ENCODE measurements around the gene LMX1A.

The LMX1A gene

GRCh38 chr1:165254896-165255625 is 101.5 kb downstream of the LMX1A start:
- no peaks in the 10 kb centered on the region for H3K27me3 ChIP-seq (ENCODE audit: insufficient read depth, poor library complexity, severe bottlenecking)
- H3K4me3 ChIP-seq (replicated peaks; ENCODE audit: insufficient read depth, low read length) = no peak overlapping the region
- no peak overlapping the region for H3K27ac ChIP-seq (replicated peaks)
- no peak for DNase-seq (ENCODE audit: low read depth in 1 of 2, low spot score in 1 of 2)
- TF ChIP-seq SPI1 (IDR thresholded peaks at IDR 0.05; ENCODE audit: borderline replicate concordance, low read depth) = no peak
- no peak for TF ChIP-seq POLR2AphosphoS5 (IDR thresholded peaks at IDR 0.05; ENCODE audit: low read depth)
- no peak for TF ChIP-seq REST (IDR thresholded peaks at IDR 0.05; ENCODE audit: insufficient replicate concordance, low read depth)
- TF ChIP-seq, protein P1, sequence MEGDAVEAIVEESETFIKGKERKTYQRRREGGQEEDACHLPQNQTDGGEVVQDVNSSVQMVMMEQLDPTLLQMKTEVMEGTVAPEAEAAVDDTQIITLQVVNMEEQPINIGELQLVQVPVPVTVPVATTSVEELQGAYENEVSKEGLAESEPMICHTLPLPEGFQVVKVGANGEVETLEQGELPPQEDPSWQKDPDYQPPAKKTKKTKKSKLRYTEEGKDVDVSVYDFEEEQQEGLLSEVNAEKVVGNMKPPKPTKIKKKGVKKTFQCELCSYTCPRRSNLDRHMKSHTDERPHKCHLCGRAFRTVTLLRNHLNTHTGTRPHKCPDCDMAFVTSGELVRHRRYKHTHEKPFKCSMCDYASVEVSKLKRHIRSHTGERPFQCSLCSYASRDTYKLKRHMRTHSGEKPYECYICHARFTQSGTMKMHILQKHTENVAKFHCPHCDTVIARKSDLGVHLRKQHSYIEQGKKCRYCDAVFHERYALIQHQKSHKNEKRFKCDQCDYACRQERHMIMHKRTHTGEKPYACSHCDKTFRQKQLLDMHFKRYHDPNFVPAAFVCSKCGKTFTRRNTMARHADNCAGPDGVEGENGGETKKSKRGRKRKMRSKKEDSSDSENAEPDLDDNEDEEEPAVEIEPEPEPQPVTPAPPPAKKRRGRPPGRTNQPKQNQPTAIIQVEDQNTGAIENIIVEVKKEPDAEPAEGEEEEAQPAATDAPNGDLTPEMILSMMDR (IDR thresholded peaks at IDR 0.05; ENCODE audit: insufficient read depth, low read length) = no peak
- no peak for TF ChIP-seq GABPA (IDR thresholded peaks at IDR 0.05; ENCODE audit: low read depth)

GRCh38 chr1:165254376-165254775 is 102.1 kb downstream of the LMX1A start:
- Histone ChIP-seq H3K4me3 (replicated peaks; ENCODE audit: insufficient read depth, low read length) (no peak overlapping the region), H3K27ac (replicated peaks) (no peak overlapping the region), H3K27me3 (ENCODE audit: insufficient read depth, poor library complexity, severe bottlenecking) (no peaks in the 10 kb centered on the region)
- no peak for DNase-seq (ENCODE audit: low read depth in 1 of 2, low spot score in 1 of 2)
- TF ChIP-seq GABPA (IDR thresholded peaks at IDR 0.05; ENCODE audit: low read depth) (no peak), REST (IDR thresholded peaks at IDR 0.05; ENCODE audit: insufficient replicate concordance, low read depth) (no peak), SPI1 (IDR thresholded peaks at IDR 0.05; ENCODE audit: borderline replicate concordance, low read depth) (no peak)
- TF ChIP-seq, protein P1 (IDR thresholded peaks at IDR 0.05; ENCODE audit: insufficient read depth, low read length) = no peak

DNA sequence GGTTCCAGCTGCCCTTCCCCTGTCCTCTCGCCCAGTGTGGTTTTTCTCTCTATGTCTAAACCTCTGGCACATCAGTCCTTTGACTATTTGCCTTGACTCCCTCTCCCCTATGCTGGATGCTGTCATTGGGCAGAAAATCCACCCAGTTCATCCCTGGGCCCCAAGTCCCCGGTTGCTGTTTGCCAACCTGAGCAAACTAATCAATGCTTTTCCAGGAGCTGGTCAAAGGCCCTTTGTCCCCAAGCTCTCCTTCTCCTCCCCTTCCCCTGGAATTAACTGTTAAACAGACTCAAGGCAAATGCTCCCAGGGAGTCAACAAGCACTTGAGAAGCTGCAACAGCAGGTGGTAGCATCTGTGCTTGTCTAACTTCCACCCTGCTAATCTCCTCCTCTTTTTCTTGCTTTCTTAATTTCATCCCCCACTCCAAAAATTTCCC is 102.7 kb downstream of the LMX1A start:
- Histone ChIP-seq H3K27me3 (ENCODE audit: insufficient read depth, poor library complexity, severe bottlenecking) (no peaks in the 10 kb centered on the region), H3K4me3 (replicated peaks; ENCODE audit: insufficient read depth, low read length) (no peak overlapping the region), H3K27ac (replicated peaks) (no peak overlapping the region)
- TF ChIP-seq, protein P1 (IDR thresholded peaks at IDR 0.05; ENCODE audit: insufficient read depth, low read length) = no peak
- TF ChIP-seq POLR2AphosphoS5 (IDR thresholded peaks at IDR 0.05; ENCODE audit: low read depth) = no peak
- TF ChIP-seq REST (IDR thresholded peaks at IDR 0.05; ENCODE audit: insufficient replicate concordance, low read depth) = no peak
- TF ChIP-seq SPI1 (IDR thresholded peaks at IDR 0.05; ENCODE audit: borderline replicate concordance, low read depth) = no peak
- no peak for TF ChIP-seq GABPA (IDR thresholded peaks at IDR 0.05; ENCODE audit: low read depth)
- no peak for DNase-seq (ENCODE audit: low read depth in 1 of 2, low spot score in 1 of 2)
